Measurements from ENCODE around the gene CHRNA1. TPM values are rescaled to one million over a fixed set of nuclear protein-coding genes. Genes with fewer than 3 reads are reported as not detected.

The CHRNA1 gene
- total RNA-seq, 1 experiment from 2014 or later, result not detected

DNA sequence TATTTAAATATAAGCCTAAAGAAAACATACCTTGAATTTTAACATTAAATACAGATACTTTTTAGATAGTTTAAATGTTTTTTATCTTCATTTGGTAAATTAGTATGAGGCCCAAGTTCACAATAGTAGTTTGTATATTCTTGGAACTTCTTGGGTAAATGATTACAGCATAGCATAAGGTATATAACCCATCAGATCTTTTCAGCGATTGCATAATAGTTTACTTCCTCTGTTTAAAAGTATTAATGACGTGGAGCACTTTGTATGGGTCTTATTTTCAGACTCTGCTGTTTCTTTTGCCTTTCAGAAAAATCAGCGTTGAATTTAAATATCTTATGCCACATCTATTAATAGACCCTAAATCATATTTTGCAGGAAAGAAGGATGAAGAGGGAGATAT, 60.2 kb downstream of the CHRNA1 start:
- Histone ChIP-seq H3K9me3 (ENCODE audit: control insufficient read depth, low read depth, low read length) (no peaks in the 10 kb centered on the region), H3K23ac (ENCODE audit: insufficient read length, low read depth, low read length) (no peak overlapping the region), H3K56ac (ENCODE audit: insufficient read length, low read depth, low read length) (no peak overlapping the region), H3T11ph (ENCODE audit: low read length) (no peak overlapping the region), H3K4ac (ENCODE audit: low read depth, low read length) (no peak overlapping the region), H2BK5ac (ENCODE audit: insufficient read length, low read length) (no peak overlapping the region), H3K4me1 (ENCODE audit: insufficient read depth, low read length) (no peaks in the 10 kb centered on the region), H3K14ac (ENCODE audit: insufficient read depth, low read length) (no peak overlapping the region), H2BK12ac (ENCODE audit: insufficient read length, low read depth, low read length) (no peak overlapping the region), H3K4me2 (ENCODE audit: insufficient read depth, insufficient read length, low read length) (no peak overlapping the region), H2AFZ (ENCODE audit: low read length) (no peak overlapping the region), H4K8ac (replicated peaks; ENCODE audit: insufficient read length, low read depth, low read length) (no peak overlapping the region), H3K27me3 (ENCODE audit: insufficient read depth, low read length) (no peaks in the 10 kb centered on the region), H2BK120ac (ENCODE audit: low read depth, low read length, poor library complexity, severe bottlenecking) (no peak overlapping the region), H3K18ac (ENCODE audit: insufficient read length, low read depth, low read length) (no peak overlapping the region), H3K27ac (ENCODE audit: insufficient read length, low read depth, low read length) (no peak overlapping the region), H3K23me2 (ENCODE audit: insufficient read length, low read depth, low read length, poor library complexity, severe bottlenecking) (no peaks in the 10 kb centered on the region), H4K20me1 (ENCODE audit: control insufficient read depth, insufficient read depth, insufficient read length) (no peaks in the 10 kb centered on the region), H3K79me2 (ENCODE audit: insufficient read depth, low read length) (no peaks in the 10 kb centered on the region), H3K9ac (ENCODE audit: extremely low read depth, insufficient read length, low read length) (no peak overlapping the region), H2AK5ac (ENCODE audit: insufficient read length, low read length) (no peak overlapping the region), H4K5ac (ENCODE audit: insufficient read length, low read depth, low read length) (no peak overlapping the region), H2BK20ac (ENCODE audit: low read depth, low read length, poor library complexity, severe bottlenecking) (no peak overlapping the region), H3K79me1 (ENCODE audit: insufficient read depth, low read depth, low read length, poor library complexity, severe bottlenecking) (no peaks in the 10 kb centered on the region), H4K91ac (ENCODE audit: insufficient read length, low read depth, low read length) (no peak overlapping the region), H2BK15ac (ENCODE audit: low read depth, low read length) (no peak overlapping the region)
- DNase-seq, result no peak
- Mint-ChIP-seq H3K9me3 (no peaks in the 10 kb centered on the region), H3K27me3 (ENCODE audit: low read depth) (no peaks in the 10 kb centered on the region), H3K4me3 (no peak overlapping the region), H3K27ac (no peak overlapping the region), H3K36me3 (ENCODE audit: insufficient read depth in 1 of 3, low read depth in 3 of 3) (no peaks in the 10 kb centered on the region), H3K4me1 (peaks cover 3% of the 10 kb centered on the region in 2 experiments; a peak in 2 of 4 replicates)
- WGBS (ENCODE audit: extremely low coverage, insufficient read length, low lambda C conversion rate), result no CpG with 5 or more reads among the region's 3 CpGs
- TF ChIP-seq CTCF (conservative IDR thresholded peaks at IDR 0.05), result no peak

Data from H9 (cell line).